ENCODE measurements around the gene GSTO1. TPM values are rescaled to one million over a fixed set of nuclear protein-coding genes. Genes with fewer than 3 reads are reported as not detected.

Gene GSTO1
- total and polyA plus RNA-seq, 2 experiments from 2014 or later = 52.5 to 182 TPM

DNA sequence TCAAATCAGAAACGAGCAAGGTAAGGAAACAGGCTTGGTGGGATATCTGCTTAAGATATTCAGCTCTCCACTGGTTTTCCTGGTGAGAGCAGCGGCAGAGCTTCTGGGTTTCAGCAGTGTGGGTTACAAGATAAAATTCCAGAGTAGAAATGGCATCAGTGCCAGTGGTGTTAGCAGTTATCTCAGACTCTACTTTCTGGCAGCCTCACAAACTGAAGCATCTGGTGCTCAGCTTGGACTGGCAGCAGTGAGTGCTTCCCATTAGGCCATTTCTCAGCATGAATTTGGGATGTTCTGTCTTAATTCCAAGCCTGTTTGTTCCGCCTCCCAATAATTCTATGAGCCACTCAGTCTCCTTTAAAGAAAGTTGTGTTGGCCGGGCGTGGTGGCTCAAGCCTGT lies 7.4 kb downstream of the GSTO1 start:
- Histone ChIP-seq H3K36me3 (ENCODE audit: insufficient read depth) (peaks cover 26% of the 10 kb centered on the region; the same call in 1 of the 2 replicates), H3K27me3 (ENCODE audit: insufficient read depth) (no peaks in the 10 kb centered on the region), H3K4me2 (no peak overlapping the region), H3K79me2 (replicated peaks; ENCODE audit: insufficient read depth) (peaks cover 89% of the 10 kb centered on the region), H3K4me3 (no peak overlapping the region), H3F3A (replicated peaks; ENCODE audit: low read depth) (no peaks in the 10 kb centered on the region), H3K9me2 (ENCODE audit: insufficient read depth) (no peaks in the 10 kb centered on the region), H3K27ac (ENCODE audit: low read depth) (peak overlapping the region; percentile 30; the same call in 1 of the 2 replicates), H4K20me1 (replicated peaks; ENCODE audit: insufficient read depth) (peaks cover 22% of the 10 kb centered on the region), H3K4me1 (ENCODE audit: insufficient read depth) (no peaks in the 10 kb centered on the region), H2AFZ (no peak overlapping the region)
- no peak for TF ChIP-seq POLR2AphosphoS5 (IDR thresholded peaks at IDR 0.05; ENCODE audit: low read depth)
- peaks cover 2% of the 10 kb centered on the region; the same call in 1 of the 3 replicates for H3K4me1 Mint-ChIP-seq
- H3K27ac Mint-ChIP-seq = no peak overlapping the region
- no peaks in the 10 kb centered on the region for H3K27me3 Mint-ChIP-seq (ENCODE audit: insufficient read depth, low read depth, poor library complexity)
- H3K9me3 Mint-ChIP-seq = no peaks in the 10 kb centered on the region
- H3K36me3 Mint-ChIP-seq (ENCODE audit: low read depth) = peaks cover 44% of the 10 kb centered on the region
- no peak for DNase-seq (ENCODE audit: low spot score)
- H3K4me3 Mint-ChIP-seq = no peak overlapping the region
- ATAC-seq = no peak

GRCh38 chr10:104264783-104265182 lies 10.1 kb downstream of the GSTO1 start:
- H3K4me1 ChIP-seq (ENCODE audit: insufficient read depth) = peaks cover 5% of the 10 kb centered on the region; the same call in 1 of the 2 replicates
- peaks cover 18% of the 10 kb centered on the region; the same call in 1 of the 2 replicates for H3K36me3 ChIP-seq (ENCODE audit: insufficient read depth)
- ATAC-seq (no peak), DNase-seq (ENCODE audit: low spot score) (no peak)
- Mint-ChIP-seq H3K9me3 (no peaks in the 10 kb centered on the region), H3K27me3 (ENCODE audit: insufficient read depth, low read depth, poor library complexity) (peaks cover 2% of the 10 kb centered on the region), H3K4me1 (peaks cover 6% of the 10 kb centered on the region), H3K36me3 (ENCODE audit: low read depth) (peaks cover 38% of the 10 kb centered on the region), H3K27ac (no peak overlapping the region), H3K4me3 (no peak overlapping the region)
- peaks cover 80% of the 10 kb centered on the region for H3K79me2 ChIP-seq (replicated peaks; ENCODE audit: insufficient read depth)
- H2AFZ ChIP-seq = no peak overlapping the region
- no peaks in the 10 kb centered on the region for H3K27me3 ChIP-seq (ENCODE audit: insufficient read depth)
- H3K4me2 ChIP-seq = no peak overlapping the region
- H3K4me3 ChIP-seq = no peak overlapping the region
- H4K20me1 ChIP-seq (replicated peaks; ENCODE audit: insufficient read depth) = peaks cover 12% of the 10 kb centered on the region; the same call in 1 of the 2 replicates
- no peaks in the 10 kb centered on the region for H3F3A ChIP-seq (replicated peaks; ENCODE audit: low read depth)
- H3K27ac ChIP-seq (ENCODE audit: low read depth) = no peak overlapping the region
- no peaks in the 10 kb centered on the region for H3K9me2 ChIP-seq (ENCODE audit: insufficient read depth)
- no peak for TF ChIP-seq CTCF (conservative IDR thresholded peaks at IDR 0.05; ENCODE audit: low read depth in 2 of 2)
- no peak for TF ChIP-seq EZH2 (IDR thresholded peaks at IDR 0.05; ENCODE audit: low read depth, unreplicated experiment)
- no peak for TF ChIP-seq ZNF462 (CRISPR knock-in tag; IDR thresholded peaks at IDR 0.05)
- TF ChIP-seq ZNF331 (CRISPR knock-in tag; IDR thresholded peaks at IDR 0.05; ENCODE audit: low read depth) = no peak
- TF ChIP-seq EZH2phosphoT487 (IDR thresholded peaks at IDR 0.05; ENCODE audit: unreplicated experiment) = no peak
- TF ChIP-seq NANOG (IDR thresholded peaks at IDR 0.05; ENCODE audit: borderline replicate concordance) = no peak
- TF ChIP-seq JUNB (IDR thresholded peaks at IDR 0.05; ENCODE audit: unreplicated experiment) = no peak
- TF ChIP-seq ZNF114 (CRISPR knock-in tag; IDR thresholded peaks at IDR 0.05) = no peak
- no peak for TF ChIP-seq ETS1 (IDR thresholded peaks at IDR 0.05)
- TF ChIP-seq STAT1 (IDR thresholded peaks at IDR 0.05; ENCODE audit: unreplicated experiment) = no peak
- TF ChIP-seq CREB1 (CRISPR knock-in tag; IDR thresholded peaks at IDR 0.05; ENCODE audit: low read depth) = no peak
- TF ChIP-seq POLR2AphosphoS5 (IDR thresholded peaks at IDR 0.05; ENCODE audit: low read depth) = no peak

All from GM23338 (cell line).